CD4-positive, alpha-beta memory T cell (primary cell): ENCODE data around the gene PALM2AKAP2. TPM values are rescaled to one million over a fixed set of nuclear protein-coding genes. Genes with fewer than 3 reads are reported as not detected.

ENCODE experiments used
- CTCF ChIA-PET: fragments of 350-600 bp; sonication (Branson Sonifier 250); formaldehyde crosslinking; loops from one replicate; lab custom pipeline; 2021; ENCODE audit warnings: inconsistent platforms; ENCODE audit not compliant: partially characterized antibody; lab: Charles Lee
- POLR2A ChIA-PET: fragments of 350-600 bp; sonication (Branson Sonifier 250); formaldehyde crosslinking; loops from one replicate; lab custom pipeline; 2021; ENCODE audit not compliant: partially characterized antibody; lab: Charles Lee
- DNase-seq, 5 donors: peaks; one replicate each; pipeline versions ENCODE4 v3.0.0 to v3.0.0-alpha.2; 2020 to 2022; ENCODE audit warnings: mixed read lengths in 1 of 5
- H3K27ac ChIP-seq: one replicate; pipeline ENCODE4 v1.7.0; 2013; ENCODE audit warnings: low read depth, low read length
- H3K27me3 ChIP-seq: 2 replicates; pipeline ENCODE4 v1.7.0; 2013; ENCODE audit warnings: mild to moderate bottlenecking, low read length, moderate library complexity; ENCODE audit not compliant: insufficient read depth
- H3K36me3 ChIP-seq: 2 replicates; pipeline ENCODE4 v1.7.0; 2013; ENCODE audit warnings: mild to moderate bottlenecking, low read length, moderate library complexity; ENCODE audit not compliant: insufficient read depth
- H3K4me1 ChIP-seq: 2 replicates; pipeline ENCODE4 v1.7.0; 2013; ENCODE audit warnings: mild to moderate bottlenecking, low read length, moderate library complexity; ENCODE audit not compliant: insufficient read depth
- H3K4me3 ChIP-seq, 2 donors: one replicate each; pipeline ENCODE4 v1.7.0; 2013; ENCODE audit warnings: low read length in 2 of 2, mild to moderate bottlenecking in 1 of 2
- H3K9me3 ChIP-seq, 2 donors: one replicate each; pipeline ENCODE4 v1.7.0; 2013; ENCODE audit warnings: low read length in 2 of 2, control low read depth in 1 of 2; ENCODE audit not compliant: control insufficient read depth in 1 of 2
- H3K27ac Mint-ChIP-seq, 7 donors: one replicate each; pipeline ENCODE4 v1.8.0; 2020 to 2021; ENCODE audit warnings: mixed read lengths in 7 of 7, mild to moderate bottlenecking in 6 of 7, inconsistent platforms in 3 of 7, moderate library complexity in 3 of 7
- H3K27me3 Mint-ChIP-seq, 2 donors: one replicate each; pipeline ENCODE4 v1.8.0; 2020 to 2021; ENCODE audit warnings: mixed read lengths in 2 of 2
- H3K36me3 Mint-ChIP-seq, 2 donors: one replicate each; pipeline ENCODE4 v1.8.0; 2020 to 2021; ENCODE audit warnings: mixed read lengths in 2 of 2, inconsistent platforms in 1 of 2, mild to moderate bottlenecking in 1 of 2
- H3K4me1 Mint-ChIP-seq, 4 donors: one replicate each; pipeline ENCODE4 v1.8.0; 2020 to 2021; ENCODE audit warnings: mixed read lengths in 4 of 4, mild to moderate bottlenecking in 1 of 4
- H3K4me3 Mint-ChIP-seq, 8 donors: one replicate each; pipeline ENCODE4 v1.8.0; 2020 to 2021; ENCODE audit warnings: mixed read lengths in 8 of 8, mild to moderate bottlenecking in 7 of 8, moderate library complexity in 6 of 8, inconsistent platforms in 3 of 8
- H3K9me3 Mint-ChIP-seq, 8 donors: one replicate each; pipeline ENCODE4 v1.8.0; 2020 to 2021; ENCODE audit warnings: mixed read lengths in 8 of 8, mild to moderate bottlenecking in 5 of 8, inconsistent platforms in 3 of 8, moderate library complexity in 1 of 8
- intact Hi-C: fragments of 100-400 bp; cut with micrococcal nuclease; formaldehyde crosslinking; loops from one replicate; pipeline ENCODE4 v1.15.1; 2023
- polyA plus RNA-seq, 2 donors: library from polyadenylated mRNA; unstranded; fragments of 300-500 nt; fragmentation: Illumina TruSeq; gene quantifications; one replicate each; pipeline ENCODE4 v1.2.3, GENCODE V29; 2021
- total RNA-seq, 2 experiments: library from RNA; stranded (reverse); gene quantifications; one replicate each; pipeline ENCODE4 v1.2.3, GENCODE V29; 2021

Gene PALM2AKAP2
- total and polyA plus RNA-seq, 4 experiments from 2014 or later = not detected

- peaks cover 7 to 11% of the 10 kb centered on the region in 2 donors for H3K27me3 Mint-ChIP-seq
- H3K27ac ChIP-seq = no peak overlapping the region
- no peaks in the 10 kb centered on the region for H3K36me3 ChIP-seq
- no peak overlapping the region for H3K27ac Mint-ChIP-seq
- H3K9me3 Mint-ChIP-seq = peaks cover 0 to 4% (median 0%) of the 10 kb centered on the region in 8 donors
- no peaks in the 10 kb centered on the region for H3K27me3 ChIP-seq
- H3K36me3 Mint-ChIP-seq = no peaks in the 10 kb centered on the region
- no peak overlapping the region for H3K4me3 Mint-ChIP-seq
- DNase-seq = no peak
- intact Hi-C loops = no loop called here
- H3K9me3 ChIP-seq = no peaks in the 10 kb centered on the region
- H3K4me1 Mint-ChIP-seq = no peaks in the 10 kb centered on the region
- no peaks in the 10 kb centered on the region for H3K4me1 ChIP-seq
- ChIA-PET CTCF (no interaction called here), POLR2A (no interaction called here)
- H3K4me3 ChIP-seq = no peak overlapping the region
Measured at GRCh38 chr9:109771796-109772531, 8.0 kb upstream of the PALM2AKAP2 start.

- H3K36me3 Mint-ChIP-seq = no peaks in the 10 kb centered on the region
- H3K27me3 Mint-ChIP-seq = peaks cover 16 to 22% of the 10 kb centered on the region in 2 donors
- H3K4me3 Mint-ChIP-seq = no peak overlapping the region
- DNase-seq = no peak
- intact Hi-C loops = no loop called here
- Histone ChIP-seq H3K9me3 (no peaks in the 10 kb centered on the region), H3K27me3 (no peaks in the 10 kb centered on the region), H3K36me3 (no peaks in the 10 kb centered on the region), H3K4me3 (no peak overlapping the region), H3K4me1 (no peaks in the 10 kb centered on the region), H3K27ac (no peak overlapping the region)
- H3K9me3 Mint-ChIP-seq = peaks cover 0 to 2% (median 0%) of the 10 kb centered on the region in 8 donors
- H3K27ac Mint-ChIP-seq = no peak overlapping the region
- peaks cover 0 to 3% (median under 1%) of the 10 kb centered on the region in 4 donors for H3K4me1 Mint-ChIP-seq
- ChIA-PET CTCF (no interaction called here), POLR2A (no interaction called here)
Measured at GRCh38 chr9:109775516-109775915, 4.5 kb upstream of the PALM2AKAP2 start.

GRCh38 chr9:109776391-109776790, 3.6 kb upstream of the PALM2AKAP2 start:
- H3K27ac Mint-ChIP-seq = no peak overlapping the region
- Histone ChIP-seq H3K27me3 (peaks cover 5% of the 10 kb centered on the region), H3K27ac (no peak overlapping the region), H3K9me3 (no peaks in the 10 kb centered on the region), H3K4me3 (no peak overlapping the region), H3K4me1 (no peaks in the 10 kb centered on the region), H3K36me3 (no peaks in the 10 kb centered on the region)
- no peak for DNase-seq
- H3K36me3 Mint-ChIP-seq = no peaks in the 10 kb centered on the region
- intact Hi-C loops = no loop called here
- no peak overlapping the region for H3K4me3 Mint-ChIP-seq
- CTCF ChIA-PET = no interaction called here
- peaks cover 20 to 25% of the 10 kb centered on the region in 2 donors for H3K27me3 Mint-ChIP-seq
- H3K4me1 Mint-ChIP-seq = peaks cover 0 to 6% (median 2%) of the 10 kb centered on the region in 4 donors
- peaks cover 0 to 2% (median 0%) of the 10 kb centered on the region in 8 donors for H3K9me3 Mint-ChIP-seq
- POLR2A ChIA-PET = no interaction called here

- Histone ChIP-seq H3K27ac (no peak overlapping the region), H3K36me3 (no peaks in the 10 kb centered on the region), H3K27me3 (peaks cover 5% of the 10 kb centered on the region), H3K4me3 (no peak overlapping the region), H3K9me3 (no peaks in the 10 kb centered on the region), H3K4me1 (no peaks in the 10 kb centered on the region)
- intact Hi-C loops = no loop called here
- peak overlapping the region in 1 of 8 donors; percentile 12 for H3K4me3 Mint-ChIP-seq
- no peaks in the 10 kb centered on the region for H3K36me3 Mint-ChIP-seq
- ChIA-PET POLR2A (no interaction called here), CTCF (no interaction called here)
- H3K9me3 Mint-ChIP-seq = peaks cover 0 to 7% (median under 1%) of the 10 kb centered on the region in 8 donors
- no peak for DNase-seq
- H3K27me3 Mint-ChIP-seq = peaks cover 30 to 33% of the 10 kb centered on the region in 2 donors
- H3K27ac Mint-ChIP-seq = no peak overlapping the region
- peaks cover 0 to 6% (median 2%) of the 10 kb centered on the region in 4 donors for H3K4me1 Mint-ChIP-seq
Measured at GRCh38 chr9:109780453-109781033, 545 bp downstream of the PALM2AKAP2 start.

- no peak for DNase-seq
- Histone ChIP-seq H3K9me3 (no peaks in the 10 kb centered on the region), H3K36me3 (no peaks in the 10 kb centered on the region), H3K27me3 (peaks cover 5% of the 10 kb centered on the region), H3K4me1 (no peaks in the 10 kb centered on the region), H3K27ac (no peak overlapping the region), H3K4me3 (no peak overlapping the region)
- Mint-ChIP-seq H3K4me3 (no peak overlapping the region), H3K27ac (no peak overlapping the region), H3K4me1 (peaks cover 0 to 6% (median 2%) of the 10 kb centered on the region in 4 donors), H3K36me3 (no peaks in the 10 kb centered on the region), H3K27me3 (peaks cover 30 to 33% of the 10 kb centered on the region in 2 donors), H3K9me3 (peaks cover 0 to 7% (median under 1%) of the 10 kb centered on the region in 8 donors)
- ChIA-PET CTCF (no interaction called here), POLR2A (no interaction called here)
- intact Hi-C loops = no loop called here
Measured at GRCh38 chr9:109781086-109781485, 1.1 kb downstream of the PALM2AKAP2 start.

- H3K9me3 Mint-ChIP-seq = peaks cover 0 to 7% (median under 1%) of the 10 kb centered on the region in 8 donors
- H3K27ac Mint-ChIP-seq = no peak overlapping the region
- peaks cover 0 to 6% (median 2%) of the 10 kb centered on the region in 4 donors for H3K4me1 Mint-ChIP-seq
- Histone ChIP-seq H3K27me3 (peaks cover 5% of the 10 kb centered on the region), H3K27ac (no peak overlapping the region), H3K36me3 (no peaks in the 10 kb centered on the region), H3K9me3 (no peaks in the 10 kb centered on the region), H3K4me3 (no peak overlapping the region), H3K4me1 (no peaks in the 10 kb centered on the region)
- H3K36me3 Mint-ChIP-seq = no peaks in the 10 kb centered on the region
- H3K27me3 Mint-ChIP-seq = peaks cover 30 to 33% of the 10 kb centered on the region in 2 donors
- ChIA-PET POLR2A (no interaction called here), CTCF (no interaction called here)
- intact Hi-C loops = no loop called here
- no peak for DNase-seq
- no peak overlapping the region for H3K4me3 Mint-ChIP-seq
Measured at GRCh38 chr9:109781541-109782197, 1.7 kb downstream of the PALM2AKAP2 start.

- Histone ChIP-seq H3K27ac (no peak overlapping the region), H3K27me3 (no peaks in the 10 kb centered on the region), H3K4me1 (no peaks in the 10 kb centered on the region), H3K4me3 (no peak overlapping the region), H3K9me3 (no peaks in the 10 kb centered on the region), H3K36me3 (no peaks in the 10 kb centered on the region)
- intact Hi-C loops = no loop called here
- no peaks in the 10 kb centered on the region for H3K36me3 Mint-ChIP-seq
- DNase-seq = no peak
- H3K27ac Mint-ChIP-seq = no peak overlapping the region
- H3K27me3 Mint-ChIP-seq = peaks cover 2 to 8% of the 10 kb centered on the region in 2 donors
- ChIA-PET POLR2A (no interaction called here), CTCF (no interaction called here)
- H3K9me3 Mint-ChIP-seq = peaks cover 0 to 2% (median 0%) of the 10 kb centered on the region in 8 donors
- no peak overlapping the region for H3K4me3 Mint-ChIP-seq
- no peaks in the 10 kb centered on the region for H3K4me1 Mint-ChIP-seq
Measured at GRCh38 chr9:109787735-109788134, 7.7 kb downstream of the PALM2AKAP2 start.
